Measurements from ENCODE around the gene ESPN.

DNA sequence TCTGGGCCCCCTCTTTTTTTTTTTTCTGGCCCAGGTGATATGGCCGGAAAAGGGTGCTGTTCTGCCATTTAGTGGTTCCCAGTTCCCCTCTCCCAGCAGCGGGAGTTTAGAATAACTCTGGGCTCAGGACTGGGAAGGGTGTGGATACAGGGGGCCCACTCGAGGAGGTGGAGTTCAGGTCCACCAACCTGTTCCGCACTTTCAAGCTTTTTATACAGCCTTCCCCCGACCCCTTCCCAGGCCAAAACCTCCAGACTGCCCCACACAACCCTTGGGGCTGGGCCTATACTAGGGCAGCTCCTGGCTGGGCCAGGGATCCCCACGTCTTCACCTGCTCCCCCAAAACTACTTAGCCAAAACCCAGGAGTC lies 66.5 kb downstream of the ESPN start:
- TF ChIP-seq CTCF (IDR thresholded peaks at IDR 0.05; ENCODE audit: borderline replicate concordance, extremely low read depth, low read length, poor library complexity, severe bottlenecking), result no peak
- no peak for TF ChIP-seq EZH2 (IDR thresholded peaks at IDR 0.05; ENCODE audit: borderline replicate concordance, low read depth, low read length, severe bottlenecking)
